Stimulated activated CD4-positive, alpha-beta T cell treated with anti-CD3 and anti-CD28 coated beads, Interleukin-15, amount 100 ng/mL, for 1 hour (primary cell): ENCODE measurements around the gene TSPAN10.

Experiments used
- DNase-seq, 2 donors: peaks; one replicate each; pipeline ENCODE4 v3.0.0-alpha.2; 2020; ENCODE audit warnings: low read depth in 1 of 2, low spot score in 1 of 2

TSPAN10 gene

DNA sequence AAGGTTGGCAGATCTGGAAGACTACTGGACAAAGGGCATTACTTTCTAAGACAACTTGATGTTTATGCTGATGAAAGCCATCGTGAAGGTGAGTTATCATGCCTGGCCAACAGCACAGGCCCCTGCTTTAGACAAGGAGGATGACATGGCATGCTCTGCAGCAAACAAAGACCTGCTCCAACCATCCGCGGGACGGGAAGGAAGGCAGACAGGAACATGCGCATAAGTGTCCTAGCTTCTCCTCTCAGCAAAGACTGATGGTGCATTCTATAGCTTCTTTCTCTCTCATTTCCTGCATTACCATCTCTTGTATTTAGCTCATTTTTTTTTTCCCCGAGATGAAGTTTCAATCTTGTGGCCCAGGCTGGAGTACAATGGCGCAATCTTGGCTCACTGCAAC is 5.5 kb upstream of the TSPAN10 start:
- no peak for DNase-seq

DNA sequence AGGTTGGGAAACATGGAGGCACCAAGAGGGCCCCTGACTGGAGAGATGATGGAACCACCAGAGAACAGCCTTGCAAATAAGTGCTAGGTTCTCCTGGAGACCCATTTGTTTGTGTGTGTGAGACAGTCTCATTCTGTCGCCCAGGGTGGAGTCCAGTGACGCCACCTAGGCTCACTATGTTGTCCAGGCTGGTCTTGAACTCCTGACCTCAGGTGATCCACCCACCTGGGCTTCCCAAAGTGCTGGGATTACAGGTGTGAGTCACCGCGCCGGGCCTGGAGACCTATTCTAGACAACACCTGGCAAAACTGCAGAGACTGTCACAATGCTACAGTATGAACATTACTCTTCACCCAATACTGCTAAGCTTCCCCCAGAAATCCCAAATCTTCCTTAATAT is 1.6 kb upstream of the TSPAN10 start:
- DNase-seq, result no peak

DNA sequence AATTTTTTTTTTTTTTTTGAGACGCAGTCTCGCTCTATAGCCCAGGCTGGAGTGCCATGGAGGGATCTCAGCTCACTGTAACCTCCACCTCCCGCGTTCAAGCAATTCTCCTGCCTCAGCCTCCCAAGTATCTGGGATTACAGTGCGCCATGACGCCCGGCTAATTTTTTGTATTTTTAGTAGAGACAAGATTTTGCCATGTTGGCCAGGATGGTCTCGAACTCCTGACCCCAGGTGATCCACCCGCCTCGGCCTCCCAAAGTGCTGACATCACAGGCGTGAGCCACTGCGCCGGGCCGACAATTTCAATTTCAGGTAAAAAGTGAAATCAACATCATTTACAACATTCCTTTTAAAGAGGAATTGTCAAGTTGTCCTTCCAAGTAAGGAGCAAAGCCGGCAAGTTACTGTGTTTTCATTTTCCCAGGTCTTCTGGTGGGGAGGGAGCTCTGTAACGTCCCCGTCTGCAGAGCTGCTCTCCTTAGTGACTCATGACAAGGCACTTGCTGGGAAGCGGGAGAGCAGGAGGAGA is 957 bp upstream of the TSPAN10 start:
- DNase-seq, result no peak

DNA sequence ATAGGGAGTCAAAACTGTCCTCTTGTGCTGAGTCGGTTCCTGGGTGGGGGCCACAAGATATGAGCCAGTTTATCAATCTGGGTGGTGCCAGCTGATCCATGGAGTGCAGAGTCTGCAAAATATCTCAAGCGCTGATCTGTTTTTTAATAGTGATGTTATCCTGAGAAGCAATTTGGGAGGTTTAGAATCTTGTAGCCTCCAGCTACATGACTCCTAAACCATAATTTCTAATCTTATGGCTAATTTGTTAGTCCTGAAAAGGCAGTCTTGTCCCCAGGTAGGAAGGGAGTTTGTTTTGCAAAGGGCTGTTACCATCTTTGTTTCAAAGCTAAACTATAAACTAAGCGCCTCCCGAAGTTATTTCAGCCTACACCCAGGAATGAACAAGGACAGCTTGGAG is 1.7 kb downstream of the TSPAN10 start:
- no peak for DNase-seq

GRCh38 chr17:81640011-81640410 is 3.0 kb downstream of the TSPAN10 start:
- no peak for DNase-seq

- no peak for DNase-seq
These were observed 5.0 kb downstream of the TSPAN10 start for GRCh38 chr17:81641825-81642489.

GRCh38 chr17:81644496-81644895 is 7.5 kb downstream of the TSPAN10 start:
- no peak for DNase-seq

- DNase-seq, result no peak
These were observed 8.3 kb downstream of the TSPAN10 start for GRCh38 chr17:81644976-81645952.

- no peak for DNase-seq
These were observed 10.0 kb downstream of the TSPAN10 start for GRCh38 chr17:81646869-81647600.

DNA sequence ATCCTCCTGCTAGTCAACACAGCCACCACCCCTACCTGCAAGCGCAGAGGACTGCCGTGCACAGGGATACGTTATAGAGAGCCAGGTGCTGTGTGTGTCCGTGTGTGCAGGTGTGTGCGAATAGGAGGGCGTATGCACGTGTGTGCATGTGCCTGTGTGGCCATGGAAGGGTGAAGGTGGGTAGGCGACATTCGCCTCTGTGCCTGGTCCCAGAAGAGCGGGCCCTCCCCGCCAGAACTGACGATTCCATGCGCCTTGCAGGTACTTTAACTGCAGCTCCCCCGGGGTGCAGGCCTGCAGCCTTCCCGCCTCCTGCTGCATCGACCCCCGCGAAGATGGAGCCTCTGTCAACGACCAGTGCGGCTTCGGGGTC is 10.6 kb downstream of the TSPAN10 start:
- DNase-seq, result no peak

DNA sequence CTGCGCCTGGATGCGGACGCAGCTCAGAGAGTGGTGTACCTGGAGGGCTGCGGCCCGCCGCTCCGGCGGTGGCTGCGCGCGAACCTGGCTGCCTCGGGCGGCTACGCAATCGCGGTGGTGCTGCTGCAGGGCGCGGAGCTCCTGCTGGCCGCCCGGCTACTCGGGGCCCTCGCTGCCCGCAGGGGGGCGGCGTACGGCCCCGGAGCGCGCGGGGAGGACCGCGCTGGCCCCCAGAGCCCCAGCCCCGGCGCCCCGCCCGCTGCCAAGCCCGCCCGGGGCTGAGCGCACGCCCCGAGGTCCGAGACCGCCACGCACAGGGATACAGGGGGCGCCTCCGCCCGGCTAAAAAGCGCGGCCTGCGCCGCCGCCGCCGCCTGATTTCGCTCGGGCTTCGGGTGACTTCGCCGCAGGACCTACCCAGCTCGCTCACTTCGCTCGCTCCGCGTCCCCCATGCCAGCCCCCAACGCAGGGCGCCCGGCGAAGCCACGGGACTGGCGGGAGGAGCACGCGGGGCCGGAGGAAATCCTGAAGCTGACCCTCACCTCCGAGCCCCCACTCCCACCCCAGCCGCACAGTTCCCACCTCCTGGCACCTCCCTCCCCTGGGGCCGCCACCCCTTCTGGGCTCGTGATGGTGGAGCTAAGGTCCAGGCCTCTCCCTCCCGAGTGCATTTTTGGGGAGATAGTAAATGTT is 11.2 kb downstream of the TSPAN10 start:
- DNase-seq, result no peak

- no peak for DNase-seq
These were observed 11.7 kb downstream of the TSPAN10 start for GRCh38 chr17:81648707-81649085.

GRCh38 chr17:81650951-81651350 is 14.0 kb downstream of the TSPAN10 start:
- DNase-seq, result no peak

- no peak for DNase-seq
These were observed 14.7 kb downstream of the TSPAN10 start for GRCh38 chr17:81651692-81652091.

- no peak for DNase-seq
These were observed 16.1 kb downstream of the TSPAN10 start for GRCh38 chr17:81652906-81653771.

- DNase-seq, result no peak
These were observed 18.6 kb downstream of the TSPAN10 start for GRCh38 chr17:81655378-81656117.

DNA sequence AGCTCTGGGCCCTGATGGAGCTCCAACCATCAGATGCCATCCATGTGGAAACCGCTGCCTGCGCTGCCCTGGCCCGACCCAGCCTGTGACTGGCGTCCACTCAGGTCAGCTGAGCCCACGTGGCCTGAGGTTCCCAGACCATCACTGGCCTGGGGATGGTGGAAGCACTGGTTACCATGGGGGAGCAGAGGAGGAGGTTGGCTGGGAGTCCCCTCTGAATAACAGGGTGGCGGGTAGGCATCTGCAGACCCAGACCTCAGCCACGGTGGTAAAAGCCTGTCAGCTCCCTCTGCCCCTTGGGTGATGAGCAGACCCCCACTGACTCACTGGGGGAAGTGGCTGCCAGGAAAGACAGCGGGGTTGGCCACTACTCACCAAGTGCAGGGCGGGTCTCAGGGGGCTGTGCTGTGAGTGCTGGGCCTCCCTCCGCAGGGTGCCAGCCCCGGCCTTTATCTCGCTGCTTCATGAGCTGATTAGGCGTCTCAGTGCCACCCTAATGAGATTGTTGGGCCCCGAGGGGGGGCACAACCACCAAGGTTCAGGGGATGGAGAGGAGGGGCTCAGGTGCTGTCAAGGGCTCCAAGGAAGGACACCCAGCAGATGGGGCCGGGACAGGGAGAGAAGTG is 19.2 kb downstream of the TSPAN10 start, which contains the start of gene PDE6G:
Gene PDE6G, minus strand, starts transcription at position 425 of the 626 bp plus-strand sequence. CDS start 3,237 bp downstream, outside the sequence.
- DNase-seq, result no peak

- no peak for DNase-seq
These were observed 19.8 kb downstream of the TSPAN10 start for GRCh38 chr17:81656835-81657234.

DNA sequence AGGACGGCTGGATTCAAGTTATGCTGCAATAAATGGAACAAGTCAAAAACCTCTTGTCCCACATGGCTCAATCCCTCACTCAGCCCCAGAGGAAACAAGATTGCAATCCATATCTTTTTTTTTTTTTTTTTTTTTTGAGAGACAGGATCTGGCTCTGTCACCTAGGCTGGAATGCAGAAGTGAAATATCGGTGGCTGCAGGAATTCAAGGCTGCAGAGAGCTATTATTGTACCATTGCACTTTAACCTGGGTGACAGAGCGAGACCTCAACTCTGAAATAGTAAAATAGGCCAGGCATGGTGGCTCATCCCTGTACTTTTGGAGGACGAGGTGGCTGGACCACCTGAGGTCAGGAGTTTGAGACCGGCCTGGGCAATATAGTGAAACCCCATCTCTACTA is 22.0 kb downstream of the TSPAN10 start:
- DNase-seq, result no peak
